IPS DF 19.7 (cell line): ENCODE data around the gene TREX2.

Experiments
- DNase-seq: peaks from one replicate; pipeline ENCODE4 v3.0.0-alpha.2; 2013; ENCODE audit warnings: low read depth, low spot score

The TREX2 gene

GRCh38 chrX:153475751-153476281 is 30.0 kb upstream of the TREX2 start:
- no peak for DNase-seq

DNA sequence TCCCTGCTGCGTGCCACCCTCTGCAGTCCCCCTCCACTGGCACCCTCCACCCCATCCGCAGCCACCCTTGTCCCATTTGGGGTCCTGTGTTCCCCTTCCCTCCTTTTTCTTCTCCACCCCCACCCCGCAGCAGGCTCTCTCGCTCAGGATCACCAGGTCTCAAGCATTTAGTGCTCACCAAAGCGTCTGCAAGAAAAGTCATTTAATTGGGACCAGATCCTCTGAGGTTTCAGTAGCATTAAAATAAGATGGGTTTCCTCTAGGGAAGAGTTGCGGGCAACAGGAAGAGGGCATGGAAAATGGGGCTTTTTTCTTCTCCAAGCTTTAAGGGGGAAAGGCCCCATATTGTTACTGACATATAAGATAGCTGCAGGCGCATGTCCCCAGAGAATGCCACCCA is 29.4 kb upstream of the TREX2 start:
- no peak for DNase-seq

- DNase-seq = no peak
These were observed 28.9 kb upstream of the TREX2 start for GRCh38 chrX:153474718-153475117.

GRCh38 chrX:153474266-153474665 is 28.4 kb upstream of the TREX2 start:
- DNase-seq = no peak

GRCh38 chrX:153473126-153473525 is 27.3 kb upstream of the TREX2 start:
- DNase-seq = no peak

DNA sequence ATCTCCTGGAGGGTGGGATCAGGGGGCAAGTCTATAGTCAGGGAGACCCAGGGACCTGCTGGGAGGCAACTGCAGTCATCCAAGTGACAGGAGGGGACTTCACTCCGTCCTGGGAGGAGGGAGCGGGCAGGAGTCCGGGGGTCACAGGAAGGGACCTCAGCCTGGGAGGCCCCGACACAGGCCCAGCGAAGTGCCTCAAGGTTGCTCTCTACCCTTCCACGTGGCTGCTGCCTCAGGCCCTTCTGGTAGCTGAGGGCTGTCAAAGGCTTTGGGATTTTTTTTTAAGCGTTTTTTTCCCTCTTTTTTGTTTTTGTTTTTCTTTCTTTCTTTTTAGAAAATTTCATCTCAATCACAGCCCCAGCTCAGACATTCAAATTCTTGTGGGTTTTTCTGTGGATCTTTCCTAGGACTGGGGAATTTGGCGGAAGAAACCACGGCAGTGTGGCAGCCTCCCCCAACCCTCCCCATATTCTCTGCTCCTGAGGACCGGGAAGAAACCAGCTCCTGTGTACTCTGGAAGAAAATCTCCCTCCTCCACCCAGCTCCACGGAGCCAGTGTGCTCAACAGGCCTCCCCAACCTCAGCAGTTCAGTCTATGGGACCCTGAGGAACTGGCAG is 25.9 kb upstream of the TREX2 start:
- DNase-seq = no peak

DNA sequence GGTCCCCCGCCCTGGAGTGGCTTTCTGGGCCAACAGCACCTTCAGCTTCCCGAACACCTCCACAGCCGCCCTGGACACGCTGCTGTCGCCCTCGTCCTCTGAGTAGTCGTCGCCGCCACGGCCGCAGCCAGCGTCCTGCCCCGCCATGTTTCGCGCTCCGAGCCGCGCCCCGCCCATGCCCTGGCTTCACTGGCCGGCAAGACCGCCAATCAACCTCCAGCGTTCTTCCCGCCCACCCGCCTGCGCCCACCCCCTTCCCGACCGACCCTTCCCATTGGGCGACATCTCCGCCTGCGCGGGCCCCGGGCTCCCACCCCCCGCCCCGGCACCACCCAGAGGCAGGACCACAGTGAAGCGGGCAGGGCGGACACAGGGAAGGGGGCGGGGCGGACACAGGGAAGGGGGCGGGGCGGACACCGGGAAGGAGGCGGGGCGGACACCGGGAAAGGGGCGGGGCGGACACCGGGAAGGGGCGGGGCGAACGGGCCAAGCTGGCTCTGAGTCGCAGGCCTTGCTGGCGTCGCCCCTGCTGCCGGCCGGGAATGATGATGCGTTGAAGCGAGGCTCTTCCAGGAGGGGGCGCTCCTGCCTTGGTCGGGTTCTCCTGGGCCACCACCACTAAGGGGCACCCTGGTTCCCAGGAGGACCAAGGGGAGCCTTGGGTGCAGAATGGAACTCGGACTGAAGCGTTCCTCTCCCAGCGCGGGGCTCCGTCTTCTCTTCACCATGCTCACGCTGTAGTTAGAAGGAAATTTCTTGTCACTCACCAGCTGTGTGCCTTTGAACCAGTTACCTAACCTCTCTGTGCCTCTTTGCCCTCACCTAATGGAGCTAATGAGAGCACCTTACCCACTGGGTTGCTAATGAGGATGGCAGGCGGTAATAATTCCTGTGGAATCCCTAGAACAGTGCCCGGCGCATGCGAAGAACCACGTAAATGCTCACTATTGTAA is 24.8 kb upstream of the TREX2 start, which contains the start of gene HAUS7:
Gene HAUS7, minus strand, starts transcription at position 166 of the 953 bp plus-strand sequence. Its CDS starts 19 bp downstream, at position 147.
- DNase-seq = no peak

DNA sequence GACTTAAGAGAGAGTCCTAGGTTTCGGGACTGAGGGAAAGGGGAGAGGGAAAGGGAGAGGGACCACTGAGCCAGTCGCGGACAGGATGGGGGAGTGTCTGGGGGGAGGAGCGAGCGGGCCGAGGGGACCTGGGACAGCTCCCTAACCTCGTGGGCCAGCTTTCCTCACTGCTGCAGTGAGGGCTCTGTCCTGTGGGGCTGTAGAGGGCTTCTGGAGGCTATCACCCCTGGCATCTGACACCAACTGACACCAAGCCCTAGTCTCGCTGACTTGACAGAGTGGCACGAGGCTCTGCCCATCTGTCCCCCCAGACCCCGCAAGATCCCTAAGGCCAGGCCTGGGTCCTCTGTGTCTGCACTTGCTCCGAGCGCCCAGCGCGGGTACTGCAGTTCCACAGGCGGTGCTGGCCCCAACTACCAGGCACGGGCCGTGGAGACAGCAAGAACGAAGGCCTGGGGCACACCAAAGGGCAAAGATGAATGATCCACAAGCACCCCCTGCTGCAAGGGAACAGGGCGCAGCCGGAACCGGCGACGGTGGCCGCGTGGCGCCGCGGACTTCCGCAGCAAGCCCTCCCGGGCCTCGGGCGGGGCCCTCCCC is 24.1 kb upstream of the TREX2 start:
- no peak for DNase-seq

DNA sequence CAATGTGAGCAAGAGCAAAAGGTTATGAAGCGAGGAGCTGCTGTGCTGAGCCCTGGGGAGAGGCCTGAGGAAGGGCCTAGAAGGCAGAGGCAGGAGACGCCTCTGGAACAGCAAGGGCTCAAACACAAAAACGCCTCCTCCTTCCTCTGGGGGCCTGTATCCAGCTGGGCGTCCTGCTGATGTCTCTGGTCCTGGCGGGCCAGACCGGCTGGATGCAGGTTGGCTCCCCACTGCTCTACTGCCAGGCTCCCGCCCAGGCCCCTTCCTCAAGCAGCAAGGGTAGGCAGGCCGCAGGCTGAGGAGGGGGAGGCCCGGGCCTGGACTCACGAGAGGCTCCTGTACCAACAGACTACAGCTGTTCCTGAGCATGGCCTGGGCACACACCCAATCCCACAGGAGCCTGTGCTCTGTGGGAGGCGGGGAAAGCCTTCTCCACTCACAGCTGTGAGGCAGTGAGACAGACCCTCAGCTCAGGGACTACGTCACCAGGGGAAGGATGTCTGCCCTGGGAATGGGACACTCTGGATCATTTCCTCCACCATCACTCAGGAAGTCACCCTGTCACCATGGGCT is 22.2 kb upstream of the TREX2 start:
- no peak for DNase-seq

- no peak for DNase-seq
These were observed 20.0 kb upstream of the TREX2 start for GRCh38 chrX:153465691-153466380.

DNA sequence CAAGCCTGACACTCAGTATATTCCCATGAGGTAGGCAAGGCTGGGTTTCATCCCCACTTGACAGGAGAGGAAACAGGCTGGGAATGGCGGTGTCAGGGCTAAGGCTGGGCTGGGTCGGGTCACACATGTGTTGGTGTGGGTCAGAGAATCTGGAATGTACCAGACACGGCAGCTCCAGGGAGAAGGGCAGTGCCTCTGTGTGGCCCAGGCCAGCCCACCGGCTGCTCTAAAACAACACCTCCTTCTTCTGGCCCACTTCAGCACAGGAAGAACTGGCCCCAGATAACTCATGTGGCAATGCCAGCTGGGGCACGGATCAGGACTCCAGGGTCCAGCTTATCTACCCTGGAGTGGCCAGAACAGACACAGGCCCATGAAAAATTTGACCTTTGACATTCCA is 18.3 kb upstream of the TREX2 start:
- DNase-seq = no peak

GRCh38 chrX:153463556-153463955 is 17.7 kb upstream of the TREX2 start:
- DNase-seq = no peak

GRCh38 chrX:153463031-153463430 is 17.2 kb upstream of the TREX2 start:
- no peak for DNase-seq

DNA sequence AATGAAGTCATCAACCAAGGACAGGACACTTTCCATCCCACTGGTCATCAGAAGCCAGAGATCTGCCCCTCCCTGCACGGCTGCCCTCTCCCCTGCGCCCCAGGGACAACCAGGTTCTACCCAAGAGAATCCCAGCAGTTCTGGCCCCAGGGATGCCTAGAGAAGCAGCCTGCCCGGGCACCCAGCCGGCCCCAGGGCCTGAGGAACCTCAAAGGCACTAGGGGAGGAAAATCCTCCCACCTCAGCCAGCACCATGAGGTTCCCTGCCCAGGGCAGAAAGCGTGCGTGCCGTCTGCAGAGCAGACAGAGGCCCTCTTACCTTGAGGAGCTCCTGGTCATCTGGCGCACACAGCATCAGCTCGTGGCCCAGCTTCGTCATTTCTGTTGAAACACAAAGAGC is 16.4 kb upstream of the TREX2 start:
- DNase-seq = no peak

GRCh38 chrX:153460826-153461225 is 15.0 kb upstream of the TREX2 start:
- DNase-seq = no peak

GRCh38 chrX:153459986-153460385 is 14.1 kb upstream of the TREX2 start:
- no peak for DNase-seq

GRCh38 chrX:153458476-153458875 is 12.6 kb upstream of the TREX2 start:
- no peak for DNase-seq

GRCh38 chrX:153457827-153458466 is 12.1 kb upstream of the TREX2 start:
- DNase-seq = no peak

DNA sequence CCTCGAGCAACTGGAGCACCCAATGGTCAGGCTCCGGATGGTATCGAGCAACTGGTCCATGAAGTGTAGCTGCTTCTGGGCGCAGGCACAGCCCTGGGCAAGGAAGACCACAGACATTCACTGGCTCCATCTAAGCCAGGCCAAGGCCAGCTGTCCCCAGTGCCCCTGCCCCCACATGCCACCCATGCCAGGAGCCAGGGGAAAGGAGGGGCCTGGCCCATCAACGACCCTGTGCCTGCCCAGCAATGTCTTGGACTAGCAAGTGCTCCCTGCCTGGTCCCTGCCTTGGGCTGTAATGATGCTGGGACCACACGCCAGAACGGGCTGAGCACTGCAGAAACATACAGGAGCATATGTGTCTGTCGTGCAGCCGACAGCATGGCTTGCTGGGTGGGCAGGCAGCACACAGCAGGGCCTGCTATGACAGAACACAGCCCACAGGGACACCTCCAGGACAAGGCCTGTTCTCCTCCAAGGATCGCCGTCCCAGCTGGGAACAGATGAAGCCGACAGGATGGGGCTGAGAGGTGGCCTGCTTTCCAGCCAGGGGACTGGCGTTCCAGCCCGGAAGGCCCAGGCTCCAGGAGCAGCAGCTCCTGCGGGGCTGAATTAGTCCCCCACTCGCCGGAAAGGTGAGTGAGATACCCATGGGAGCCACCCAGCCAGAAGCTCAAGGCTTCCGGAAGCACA is 11.4 kb upstream of the TREX2 start:
- no peak for DNase-seq

DNA sequence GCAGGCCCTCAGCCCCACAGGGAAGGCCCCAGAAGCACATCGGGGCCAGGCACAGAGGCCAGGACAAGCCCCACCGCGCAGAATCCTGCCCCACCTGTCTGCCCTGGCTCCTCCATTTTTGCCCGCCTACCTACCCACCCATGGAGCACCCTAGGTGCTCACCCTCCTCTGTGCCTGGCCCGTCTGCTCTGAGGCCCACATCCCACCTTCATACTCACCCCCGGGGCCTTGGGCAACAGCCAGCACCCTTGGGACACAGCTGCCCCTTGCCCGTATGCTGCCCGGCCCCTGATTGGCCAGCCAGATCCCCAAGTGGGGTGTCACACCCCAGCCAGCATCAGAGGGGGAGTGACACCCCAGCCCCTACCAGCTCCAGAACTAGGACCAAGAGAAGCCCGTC is 10.8 kb upstream of the TREX2 start:
- no peak for DNase-seq
